K562 (cell line): ENCODE results near the gene CTIF. TPM values are rescaled to one million over a fixed set of nuclear protein-coding genes. Genes with fewer than 3 reads are reported as not detected.

Experiments used
- ATAC-seq: fragments of 200-7000 bp; cut with Tn5 transposase; 3 replicates; pipeline ENCODE4 v1.9.1; 2020; ENCODE audit warnings: moderate library complexity
- BruUV-seq: library from RNA; stranded (reverse); fragments of 400-500 nt; replicated peaks from 2 replicates; lab custom pipeline; 2021; lab: Mats Ljungman, UMichigan
- CTCF ChIA-PET: fragments of 300-600 bp; formaldehyde crosslinking; extraction: SDS; loops from one replicate; lab custom pipeline; 2021; ENCODE audit warnings: low intra/inter-chr PET ratio; lab: Yijun Ruan, JAX
- POLR2A ChIA-PET: fragments of 300-600, 350-650 bp; sonication (Branson Sonifier 250); formaldehyde crosslinking; extraction: SDS; loops from one replicate; lab custom pipeline; 2021; ENCODE audit warnings: antibody characterized with exemption, inconsistent platforms; lab: Yijun Ruan, JAX
- DNase-seq, 4 experiments: peaks; one replicate each; pipeline versions ENCODE4 v3.0.0 to v3.0.0-alpha.2; 2011 to 2018; ENCODE audit warnings: low spot score in 3 of 4, mixed read lengths in 3 of 4; ENCODE audit errors: extremely low read depth in 1 of 4
- FAIRE-seq: peaks from 2 replicates; lab custom pipeline; 2011; peaks lifted over from hg19 to GRCh38; lab: Jason Lieb, UNC
- H2AFZ ChIP-seq: 2 replicates; pipeline ENCODE4 v1.6.0; 2011; ENCODE audit warnings: low read depth, low read length, control low read depth, inconsistent platforms
- H3K27ac ChIP-seq: fragments of 200-600 bp; 3 replicates; pipeline ENCODE4 v1.8.0; 2011; ENCODE audit warnings: low read depth, mild to moderate bottlenecking, control low read depth, inconsistent platforms, low read length, moderate library complexity, mixed read lengths; ENCODE audit errors: extremely low read depth
- H3K27me3 ChIP-seq, 2 experiments: fragments of 300-600 bp in 1 of 2; 2 replicates in 1 of 2; 3 replicates in 1 of 2; pipeline versions ENCODE4 v1.6.0 to v1.8.0; 2011; ENCODE audit warnings: inconsistent platforms in 2 of 2, low read length in 2 of 2, mild to moderate bottlenecking in 1 of 2, mixed read lengths in 1 of 2, moderate library complexity in 1 of 2; ENCODE audit not compliant: control insufficient read depth in 2 of 2, insufficient read depth in 2 of 2
- H3K36me3 ChIP-seq: fragments of 300-600 bp; 3 replicates; pipeline ENCODE4 v1.8.0; 2011; ENCODE audit warnings: mild to moderate bottlenecking, low read length, inconsistent platforms; ENCODE audit not compliant: control insufficient read depth, insufficient read depth
- H3K4me1 ChIP-seq, 2 experiments: fragments of 200-600 bp in 1 of 2; replicated peaks in 1 of 2; 2 replicates in 1 of 2; 3 replicates in 1 of 2; pipeline versions ENCODE4 v1.5.1 to v1.8.0; 2011; ENCODE audit warnings: inconsistent platforms in 2 of 2, low read length in 2 of 2, mild to moderate bottlenecking in 1 of 2, mixed read lengths in 1 of 2, moderate library complexity in 1 of 2; ENCODE audit not compliant: control insufficient read depth in 2 of 2, insufficient read depth in 2 of 2
- H3K4me2 ChIP-seq: 2 replicates; pipeline ENCODE4 v1.6.1; 2011; ENCODE audit warnings: low read length, control low read depth, inconsistent platforms, mixed read lengths; ENCODE audit not compliant: insufficient read depth
- H3K4me3 ChIP-seq: fragments of 200-600 bp; sonication (generic), shearing (Covaris generic); 2 replicates; pipeline ENCODE4 v1.5.1; 2016; ENCODE audit warnings: control low read depth, inconsistent platforms
- H3K79me2 ChIP-seq: fragments of 200-600 bp; 3 replicates; pipeline ENCODE4 v1.8.0; 2011; ENCODE audit warnings: low read length, inconsistent platforms; ENCODE audit not compliant: control insufficient read depth, insufficient read depth
- H3K9ac ChIP-seq, 2 experiments: 2 replicates each; pipeline versions ENCODE4 v1.6.0 to v1.6.1; 2011; ENCODE audit warnings: low read depth in 2 of 2, low read length in 2 of 2, control low read depth in 1 of 2, inconsistent platforms in 1 of 2, mild to moderate bottlenecking in 1 of 2, mixed read lengths in 1 of 2; ENCODE audit not compliant: insufficient read depth in 1 of 2
- H3K9me1 ChIP-seq: one replicate; pipeline ENCODE4 v1.6.0; 2011; ENCODE audit warnings: inconsistent platforms, mild to moderate bottlenecking, low read length, moderate library complexity; ENCODE audit not compliant: control insufficient read depth, insufficient read depth
- H3K9me3 ChIP-seq: replicated peaks from 2 replicates; pipeline ENCODE4 v1.5.1; 2011; ENCODE audit warnings: low read depth, low read length, inconsistent platforms; ENCODE audit not compliant: control insufficient read depth, insufficient read depth
- H4K20me1 ChIP-seq: replicated peaks from 2 replicates; pipeline ENCODE4 v1.6.1; 2011; ENCODE audit warnings: low read length, inconsistent platforms, mixed read lengths; ENCODE audit not compliant: control insufficient read depth, insufficient read depth
- ARID1B ChIP-seq: fragments of 450-650 bp; IDR thresholded peaks from 2 replicates; pipeline ENCODE4 v1.6.1; 2016; ENCODE audit warnings: antibody characterized with exemption, mild to moderate bottlenecking, inconsistent platforms
- DNMT1 ChIP-seq: fragments of 450-650 bp; IDR thresholded peaks from 2 replicates; pipeline ENCODE4 v1.6.1; 2016; ENCODE audit warnings: antibody characterized with exemption, mild to moderate bottlenecking
- HNRNPLL ChIP-seq: fragments of 200-400 bp; formaldehyde crosslinking; IDR thresholded peaks from 2 replicates; pipeline ENCODE4 v1.6.1; 2017; ENCODE audit warnings: low read length, low read depth, mild to moderate bottlenecking; ENCODE audit not compliant: poor library complexity, severe bottlenecking
- JUNB ChIP-seq: fragments of 450-650 bp; formaldehyde crosslinking; conservative IDR thresholded peaks from 2 replicates; pipeline ENCODE4 v1.4.0; 2020; ENCODE audit warnings: mild to moderate bottlenecking
- PHF8 ChIP-seq: fragments of 200-600 bp; sonication (generic); IDR thresholded peaks from 2 replicates; pipeline ENCODE4 v1.6.1; 2012; ENCODE audit warnings: mixed run types, mild to moderate bottlenecking, inconsistent platforms, low read length, moderate library complexity, borderline replicate concordance
- SLC30A9 ChIP-seq: fragments of 250-450 bp; sonication (Bioruptor Pico); IDR thresholded peaks from 2 replicates; pipeline ENCODE4 v1.8.0; 2022; ENCODE audit warnings: mild to moderate bottlenecking, moderate library complexity
- WHSC1 ChIP-seq: IDR thresholded peaks from one replicate; pipeline ENCODE4 v1.6.1; 2012; ENCODE audit warnings: low read length, control low read depth, inconsistent platforms
- ZBTB1 ChIP-seq: sonication (generic); formaldehyde crosslinking; IDR thresholded peaks from 2 replicates; pipeline ENCODE4 v1.8.1; 2023; ENCODE audit warnings: missing genetic modification reagents, low read depth, mild to moderate bottlenecking, borderline replicate concordance
- WGBS: fragments of 100-300 bp; shearing (Covaris generic); methylation state at CpG from one replicate; pipeline ENCODE4 v1.1.6; 2016; ENCODE audit warnings: low coverage, mixed read lengths; ENCODE audit not compliant: insufficient coverage; ENCODE audit errors: missing lambda C conversion rate; 5-methylcytosine and 5-hydroxymethylcytosine counted together
- in situ Hi-C: fragments of 300-500 bp; cut with MboI; formaldehyde crosslinking; loops from 4 replicates; pipeline ENCODE4 v1.15.0; 2018; ENCODE audit warnings: inconsistent platforms, mixed read lengths
- intact Hi-C: fragments of 100-400 bp; cut with micrococcal nuclease; formaldehyde crosslinking; loops from 2 replicates; pipeline ENCODE4 v1.14.2; 2022
- polyA plus RNA-seq, 8 experiments: library from polyadenylated mRNA; depleted of rRNA in 4 of 8; stranded (reverse) in 5 of 8; unstranded in 3 of 8; fragments of >200 nt; fragmentation: Nextera tagmentation in 2 of 8; fragmentation: Illumina TruSeq in 1 of 8; extraction: Ambion mirVana in 2 of 8; extraction: Trizol in 1 of 8; gene quantifications; 2 replicates each; pipeline versions ENCODE4 v1.2.1 to v1.2.3, GENCODE V29; 2011 to 2014; ENCODE audit warnings: inconsistent platforms in 1 of 8, missing spikeins in 1 of 8
- total RNA-seq, 7 experiments: library from RNA; depleted of rRNA in 6 of 7; stranded (reverse); fragments of >200 nt in 6 of 7; fragmentation: Illumina TruSeq in 2 of 7; extraction: Trizol in 2 of 7; gene quantifications; 2 replicates each; pipeline versions ENCODE4 v1.2.1 to v1.2.3, GENCODE V29; 2011 to 2021; ENCODE audit warnings: low replicate concordance in 1 of 7
- TF ChIP-seq, protein P1 (sequence below), 2 experiments: fragments of 450-650 bp; IDR thresholded peaks; 2 replicates each; pipeline ENCODE4 v1.6.1; 2018; ENCODE audit warnings: mild to moderate bottlenecking in 2 of 2, low read depth in 1 of 2; ENCODE audit not compliant: partially characterized antibody in 2 of 2

CTIF gene
- total and polyA plus RNA-seq, 9 of the 15 experiments (the other 6 are each of a cell fraction or from before 2014, with no cell fraction given): 0.17 to 11.5 (median 2.2) TPM

DNA sequence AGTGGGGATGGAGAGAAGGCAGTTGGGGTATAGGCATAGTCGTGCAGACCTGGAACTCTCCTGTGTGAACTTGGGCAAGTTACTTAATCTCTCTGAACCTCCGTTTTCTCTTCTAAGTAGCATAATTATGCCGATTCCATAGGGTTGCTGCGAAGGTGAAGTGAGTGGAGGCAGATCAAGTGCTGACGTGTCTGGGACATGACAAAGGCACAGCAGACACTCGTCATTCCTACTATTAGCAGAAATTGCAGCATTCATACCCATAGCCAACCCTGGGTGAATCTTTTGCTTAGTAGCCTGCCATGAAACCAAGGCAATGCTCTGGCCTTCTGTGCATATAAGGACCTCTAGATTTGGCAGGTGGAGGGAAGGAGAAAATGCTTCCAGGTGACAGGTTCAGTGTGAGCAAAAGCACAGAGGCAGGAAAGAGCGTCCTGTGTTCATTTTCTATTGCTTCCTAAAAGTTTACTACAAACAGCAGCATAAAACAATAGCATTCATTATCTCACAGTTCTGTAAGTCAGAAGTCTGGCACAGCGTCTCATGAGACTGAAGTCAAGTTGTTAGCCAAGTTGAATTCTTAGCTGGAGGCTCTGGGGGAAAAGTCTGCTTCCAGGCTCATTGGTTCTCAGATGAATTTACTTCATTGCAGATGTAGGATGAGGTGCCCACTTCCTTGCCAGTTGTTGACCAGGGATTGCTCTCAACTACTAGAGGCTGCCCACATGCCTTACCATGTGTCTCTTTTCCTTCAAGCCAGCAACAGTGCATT, 77.8 kb downstream of the CTIF start (continued):
- TF ChIP-seq, protein P1, sequence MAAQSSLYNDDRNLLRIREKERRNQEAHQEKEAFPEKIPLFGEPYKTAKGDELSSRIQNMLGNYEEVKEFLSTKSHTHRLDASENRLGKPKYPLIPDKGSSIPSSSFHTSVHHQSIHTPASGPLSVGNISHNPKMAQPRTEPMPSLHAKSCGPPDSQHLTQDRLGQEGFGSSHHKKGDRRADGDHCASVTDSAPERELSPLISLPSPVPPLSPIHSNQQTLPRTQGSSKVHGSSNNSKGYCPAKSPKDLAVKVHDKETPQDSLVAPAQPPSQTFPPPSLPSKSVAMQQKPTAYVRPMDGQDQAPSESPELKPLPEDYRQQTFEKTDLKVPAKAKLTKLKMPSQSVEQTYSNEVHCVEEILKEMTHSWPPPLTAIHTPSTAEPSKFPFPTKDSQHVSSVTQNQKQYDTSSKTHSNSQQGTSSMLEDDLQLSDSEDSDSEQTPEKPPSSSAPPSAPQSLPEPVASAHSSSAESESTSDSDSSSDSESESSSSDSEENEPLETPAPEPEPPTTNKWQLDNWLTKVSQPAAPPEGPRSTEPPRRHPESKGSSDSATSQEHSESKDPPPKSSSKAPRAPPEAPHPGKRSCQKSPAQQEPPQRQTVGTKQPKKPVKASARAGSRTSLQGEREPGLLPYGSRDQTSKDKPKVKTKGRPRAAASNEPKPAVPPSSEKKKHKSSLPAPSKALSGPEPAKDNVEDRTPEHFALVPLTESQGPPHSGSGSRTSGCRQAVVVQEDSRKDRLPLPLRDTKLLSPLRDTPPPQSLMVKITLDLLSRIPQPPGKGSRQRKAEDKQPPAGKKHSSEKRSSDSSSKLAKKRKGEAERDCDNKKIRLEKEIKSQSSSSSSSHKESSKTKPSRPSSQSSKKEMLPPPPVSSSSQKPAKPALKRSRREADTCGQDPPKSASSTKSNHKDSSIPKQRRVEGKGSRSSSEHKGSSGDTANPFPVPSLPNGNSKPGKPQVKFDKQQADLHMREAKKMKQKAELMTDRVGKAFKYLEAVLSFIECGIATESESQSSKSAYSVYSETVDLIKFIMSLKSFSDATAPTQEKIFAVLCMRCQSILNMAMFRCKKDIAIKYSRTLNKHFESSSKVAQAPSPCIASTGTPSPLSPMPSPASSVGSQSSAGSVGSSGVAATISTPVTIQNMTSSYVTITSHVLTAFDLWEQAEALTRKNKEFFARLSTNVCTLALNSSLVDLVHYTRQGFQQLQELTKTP (IDR thresholded peaks at IDR 0.05; ENCODE audit: low read depth in 1 of 2, partially characterized antibody in 2 of 2): no peak
- TF ChIP-seq ARID1B: no peak
- TF ChIP-seq JUNB (CRISPR knock-in tag): no peak

DNA sequence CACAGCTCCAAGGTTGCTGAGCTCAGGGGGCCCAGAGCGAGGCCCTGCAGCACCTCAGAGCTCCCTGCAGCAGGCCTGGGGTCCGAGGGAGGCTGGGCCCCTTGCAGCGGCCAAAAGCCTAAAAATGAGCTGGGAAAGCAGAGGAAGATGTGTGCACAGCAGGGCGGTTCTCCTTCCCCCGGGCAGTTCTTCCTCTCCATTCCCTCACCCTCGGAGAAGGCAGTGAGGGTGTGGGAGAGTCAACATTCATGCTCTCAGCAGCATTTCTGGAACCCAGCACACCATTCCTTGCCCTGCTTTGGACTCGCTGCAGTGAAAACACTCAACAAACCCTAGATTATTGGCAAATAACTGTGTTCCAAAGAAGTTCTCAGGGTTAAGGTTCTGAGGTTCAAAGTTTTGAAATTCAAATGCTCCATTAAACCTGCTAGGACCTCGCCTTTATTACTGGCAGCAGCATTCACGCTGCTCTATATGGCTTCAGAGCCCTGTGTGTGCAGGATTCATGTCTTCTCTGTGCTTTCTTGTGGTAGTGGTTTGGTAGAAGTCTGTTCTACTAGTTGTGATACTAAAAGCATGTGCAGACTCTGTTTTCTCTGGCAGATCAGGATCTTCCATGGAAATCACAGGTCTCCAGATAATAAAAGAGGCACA, 79.1 kb downstream of the CTIF start:
- Histone ChIP-seq H4K20me1 (0 out of 2 replicates have a peak, but pooled peaks cover 12% of the 10 kb centered on the region), H3K4me2 (no peak overlapping the region), H3K9me1 (no peaks in the 10 kb centered on the region), H3K4me1 (peaks cover 0 to 9% of the 10 kb centered on the region in 2 experiments; a peak in 2 of 5 replicates), H3K9me3 (no peaks in the 10 kb centered on the region), H3K36me3 (no peaks in the 10 kb centered on the region), H3K9ac (no peak overlapping the region), H2AFZ (no peak overlapping the region), H3K27ac (no peak overlapping the region), H3K4me3 (no peak overlapping the region), H3K79me2 (no peaks in the 10 kb centered on the region), H3K27me3 (no peaks in the 10 kb centered on the region)
- DNase-seq: no peak
- ATAC-seq: no peak
- no TSS peak for BruUV-seq
- intact Hi-C loops: no loop called here
- FAIRE-seq: no peak
- in situ Hi-C loops: no loop called here
- CTCF ChIA-PET: no interaction called here
- 43% methylated on average over 4 of the region's 9 CpGs for WGBS
- POLR2A ChIA-PET: no interaction called here
- TF ChIP-seq SLC30A9: no peak
- TF ChIP-seq DNMT1: no peak
- TF ChIP-seq PHF8: no peak
- TF ChIP-seq ZBTB1: no peak
- no peak for TF ChIP-seq HNRNPLL
- TF ChIP-seq WHSC1: no peak
- TF ChIP-seq, all 486 proteins: peak for 0
